Calu3 (cell line): ENCODE results near the gene BDKRB2. TPM values are rescaled to one million over a fixed set of nuclear protein-coding genes. Genes with fewer than 3 reads are reported as not detected.

ENCODE experiments used
- BruUV-seq: library from RNA; stranded (reverse); fragments of 400-500 nt; replicated peaks from 2 replicates; lab custom pipeline; 2021; lab: Mats Ljungman, UMichigan
- CTCF ChIA-PET: fragments of 300-600 bp; sonication (Branson Sonifier 250); formaldehyde crosslinking; loops from one replicate; lab custom pipeline; 2022; ENCODE audit warnings: antibody characterized with exemption; lab: Charles Lee
- DNase-seq: peaks from one replicate; pipeline ENCODE4 v3.0.0; 2022
- H3K27ac Mint-ChIP-seq: one replicate; pipeline ENCODE4 v1.8.0; 2022; ENCODE audit warnings: mixed read lengths; ENCODE audit not compliant: unreplicated experiment
- H3K27me3 Mint-ChIP-seq: one replicate; pipeline ENCODE4 v1.8.0; 2022; ENCODE audit warnings: mixed read lengths; ENCODE audit not compliant: unreplicated experiment
- H3K36me3 Mint-ChIP-seq: one replicate; pipeline ENCODE4 v1.8.0; 2022; ENCODE audit warnings: mild to moderate bottlenecking, moderate library complexity, mixed read lengths; ENCODE audit not compliant: insufficient read depth, unreplicated experiment
- H3K4me1 Mint-ChIP-seq: one replicate; pipeline ENCODE4 v1.8.0; 2022; ENCODE audit warnings: mild to moderate bottlenecking, low read depth, mixed read lengths; ENCODE audit not compliant: unreplicated experiment
- H3K4me3 Mint-ChIP-seq: one replicate; pipeline ENCODE4 v1.8.0; 2022; ENCODE audit warnings: mild to moderate bottlenecking, low read depth, moderate library complexity, mixed read lengths; ENCODE audit not compliant: unreplicated experiment
- H3K9me3 Mint-ChIP-seq: one replicate; pipeline ENCODE4 v1.8.0; 2022; ENCODE audit warnings: low read depth, mixed read lengths; ENCODE audit not compliant: unreplicated experiment
- intact Hi-C: fragments of 100-400 bp; cut with micrococcal nuclease; formaldehyde crosslinking; loops from one replicate; pipeline ENCODE4 v1.10.0; 2022; ENCODE audit not compliant: unreplicated experiment
- total RNA-seq: library from RNA; stranded (reverse); gene quantifications from 2 replicates; pipeline ENCODE4 v1.2.3, GENCODE V29; 2022
- TF ChIP-seq, protein P1 (sequence below): fragments of 200-600 bp; IDR thresholded peaks from one replicate; pipeline ENCODE4 v1.8.0; 2022; ENCODE audit warnings: antibody characterized with exemption; ENCODE audit not compliant: unreplicated experiment

BDKRB2 gene
- total RNA-seq, 1 experiment from 2014 or later = 0.28 TPM

DNA sequence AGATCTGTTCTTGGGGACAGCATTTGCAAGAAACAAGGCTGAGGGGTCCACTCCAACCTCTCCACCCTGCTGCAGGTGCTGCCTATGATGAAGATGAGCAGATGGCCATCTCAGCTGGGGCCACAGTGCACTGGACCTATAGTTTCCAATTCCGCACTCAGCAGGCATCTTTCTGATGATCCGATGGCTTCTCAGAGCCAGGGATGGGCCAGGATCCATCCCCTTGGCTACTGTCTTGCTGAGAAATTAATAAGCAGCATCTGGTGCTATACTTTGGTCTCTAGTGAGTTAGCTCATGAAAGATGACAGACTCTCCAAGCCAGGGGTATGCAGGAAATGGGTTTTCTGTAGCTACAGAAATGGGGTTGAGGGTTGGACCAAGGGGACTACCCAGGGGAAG lies 33.0 kb downstream of the BDKRB2 start:
- DNase-seq = no peak
- no peaks in the 10 kb centered on the region for H3K4me1 Mint-ChIP-seq
- intact Hi-C loops = no loop called here
- no peaks in the 10 kb centered on the region for H3K27me3 Mint-ChIP-seq
- BruUV-seq = no TSS peak
- no peaks in the 10 kb centered on the region for H3K36me3 Mint-ChIP-seq
- peaks cover 2% of the 10 kb centered on the region for H3K9me3 Mint-ChIP-seq
- CTCF ChIA-PET = no interaction called here
- no peak overlapping the region for H3K27ac Mint-ChIP-seq
- TF ChIP-seq, protein P1, sequence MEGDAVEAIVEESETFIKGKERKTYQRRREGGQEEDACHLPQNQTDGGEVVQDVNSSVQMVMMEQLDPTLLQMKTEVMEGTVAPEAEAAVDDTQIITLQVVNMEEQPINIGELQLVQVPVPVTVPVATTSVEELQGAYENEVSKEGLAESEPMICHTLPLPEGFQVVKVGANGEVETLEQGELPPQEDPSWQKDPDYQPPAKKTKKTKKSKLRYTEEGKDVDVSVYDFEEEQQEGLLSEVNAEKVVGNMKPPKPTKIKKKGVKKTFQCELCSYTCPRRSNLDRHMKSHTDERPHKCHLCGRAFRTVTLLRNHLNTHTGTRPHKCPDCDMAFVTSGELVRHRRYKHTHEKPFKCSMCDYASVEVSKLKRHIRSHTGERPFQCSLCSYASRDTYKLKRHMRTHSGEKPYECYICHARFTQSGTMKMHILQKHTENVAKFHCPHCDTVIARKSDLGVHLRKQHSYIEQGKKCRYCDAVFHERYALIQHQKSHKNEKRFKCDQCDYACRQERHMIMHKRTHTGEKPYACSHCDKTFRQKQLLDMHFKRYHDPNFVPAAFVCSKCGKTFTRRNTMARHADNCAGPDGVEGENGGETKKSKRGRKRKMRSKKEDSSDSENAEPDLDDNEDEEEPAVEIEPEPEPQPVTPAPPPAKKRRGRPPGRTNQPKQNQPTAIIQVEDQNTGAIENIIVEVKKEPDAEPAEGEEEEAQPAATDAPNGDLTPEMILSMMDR = no peak
- no peak overlapping the region for H3K4me3 Mint-ChIP-seq

DNA sequence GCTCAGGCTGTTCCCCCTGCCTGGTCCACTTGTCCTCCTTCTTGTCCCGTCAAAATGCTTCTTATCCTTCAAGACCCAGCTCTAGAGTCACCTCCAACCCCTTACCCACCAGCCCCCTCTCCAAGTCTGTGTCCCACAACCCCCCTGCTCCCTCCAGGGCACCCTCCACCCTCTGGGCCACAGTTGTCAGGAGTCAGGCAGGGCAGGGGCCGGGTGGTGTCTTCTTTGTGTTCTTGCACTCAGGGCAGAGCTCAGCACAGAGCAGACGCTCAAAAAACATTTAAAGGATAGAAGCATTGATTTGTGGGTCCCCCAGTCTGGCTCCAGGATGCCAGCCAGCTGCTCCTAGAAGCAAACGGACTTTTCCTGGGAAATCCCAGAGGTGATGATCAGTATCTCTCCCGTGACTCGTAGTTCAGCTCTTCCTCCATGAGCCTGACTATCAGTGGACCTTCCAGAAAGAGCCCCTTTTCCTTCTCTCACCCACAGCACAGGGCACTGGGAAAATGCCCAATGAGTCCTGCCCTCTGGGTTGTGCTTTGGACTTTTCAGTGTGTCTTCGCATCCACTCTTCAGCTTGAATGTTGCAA lies 34.1 kb downstream of the BDKRB2 start:
- no TSS peak for BruUV-seq
- intact Hi-C loops = no loop called here

DNA sequence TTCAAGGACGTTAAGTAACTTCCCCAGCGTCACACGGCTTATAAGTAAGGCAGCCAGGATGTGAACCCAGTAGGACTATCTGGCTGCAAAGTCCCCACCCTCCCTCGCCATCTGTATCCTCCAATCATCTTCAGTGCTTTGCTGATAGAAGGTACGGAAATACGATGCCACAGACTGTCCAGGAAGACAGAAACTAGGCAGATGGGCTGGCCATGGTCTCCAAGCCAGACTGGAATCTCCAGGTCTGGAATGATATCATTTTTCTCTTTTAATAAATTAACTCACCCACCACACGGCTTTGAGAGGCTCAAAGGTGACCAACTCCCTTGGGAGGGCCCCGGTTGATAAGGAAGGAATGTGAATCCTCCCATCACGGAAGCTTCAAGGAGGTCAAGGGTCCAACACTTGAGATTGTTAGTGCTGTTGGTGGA lies 35.1 kb downstream of the BDKRB2 start:
- DNase-seq = no peak
- CTCF ChIA-PET = no interaction called here
- Mint-ChIP-seq H3K4me1 (no peaks in the 10 kb centered on the region), H3K27ac (no peak overlapping the region), H3K9me3 (peaks cover 3% of the 10 kb centered on the region), H3K27me3 (no peaks in the 10 kb centered on the region), H3K4me3 (no peak overlapping the region), H3K36me3 (no peaks in the 10 kb centered on the region)
- TF ChIP-seq, protein P1 = no peak
- intact Hi-C loops = no loop called here
- no TSS peak for BruUV-seq

More for the DNA sequence above, 34.1 kb downstream of the BDKRB2 start:
- TF ChIP-seq, protein P1 = no peak
- no peak overlapping the region for H3K27ac Mint-ChIP-seq
- H3K36me3 Mint-ChIP-seq = no peaks in the 10 kb centered on the region
- peaks cover 3% of the 10 kb centered on the region for H3K9me3 Mint-ChIP-seq
- no peaks in the 10 kb centered on the region for H3K27me3 Mint-ChIP-seq
- H3K4me1 Mint-ChIP-seq = no peaks in the 10 kb centered on the region
- no peak overlapping the region for H3K4me3 Mint-ChIP-seq
- DNase-seq = no peak
- CTCF ChIA-PET = no interaction called here

DNA sequence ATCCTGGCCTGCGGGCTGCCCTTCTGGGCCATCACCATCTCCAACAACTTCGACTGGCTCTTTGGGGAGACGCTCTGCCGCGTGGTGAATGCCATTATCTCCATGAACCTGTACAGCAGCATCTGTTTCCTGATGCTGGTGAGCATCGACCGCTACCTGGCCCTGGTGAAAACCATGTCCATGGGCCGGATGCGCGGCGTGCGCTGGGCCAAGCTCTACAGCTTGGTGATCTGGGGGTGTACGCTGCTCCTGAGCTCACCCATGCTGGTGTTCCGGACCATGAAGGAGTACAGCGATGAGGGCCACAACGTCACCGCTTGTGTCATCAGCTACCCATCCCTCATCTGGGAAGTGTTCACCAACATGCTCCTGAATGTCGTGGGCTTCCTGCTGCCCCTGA lies 36.0 kb downstream of the BDKRB2 start:
- Mint-ChIP-seq H3K36me3 (no peaks in the 10 kb centered on the region), H3K4me1 (no peaks in the 10 kb centered on the region), H3K27me3 (no peaks in the 10 kb centered on the region), H3K4me3 (no peak overlapping the region), H3K9me3 (peaks cover 3% of the 10 kb centered on the region), H3K27ac (no peak overlapping the region)
- CTCF ChIA-PET = interaction anchor here (0.5 kb wide), 1 partner anchor 135 kb away, joined by 4 read pairs; no protein-coding TSS in a partner anchor
- BruUV-seq = no TSS peak
- TF ChIP-seq, protein P1 = no peak
- no peak for DNase-seq
- intact Hi-C loops = no loop called here
